Vagina (tissue), 2 donors: Measurements from ENCODE around the gene ABCC1. TPM values are rescaled to one million over a fixed set of nuclear protein-coding genes. Genes with fewer than 3 reads are reported as not detected.
"Not testable (repeated sequence)": the region's sequence is repeated elsewhere in the genome, so short reads cannot be mapped to it uniquely, and the experiment has no call there.

Experiments
- DNase-seq, 2 donors: peaks; one replicate each; pipeline ENCODE4 v3.0.0-alpha.2; 2017; ENCODE audit errors: extremely low spot score in 2 of 2
- H3K27ac ChIP-seq: fragments of 200-600 bp; sonication (generic); one replicate; pipeline ENCODE4 v1.5.1; 2019
- H3K27me3 ChIP-seq: fragments of 200-600 bp; sonication (generic); one replicate; pipeline ENCODE4 v1.5.1; 2019
- H3K36me3 ChIP-seq, 2 donors: fragments of 200-600 bp; sonication (generic); one replicate each; pipeline ENCODE4 v1.5.1; 2017 to 2019
- H3K4me1 ChIP-seq: fragments of 200-600 bp; sonication (generic); one replicate; pipeline ENCODE4 v1.5.1; 2019
- H3K4me3 ChIP-seq, 2 donors: fragments of 200-600 bp; sonication (generic); 1 replicate in 1 of 2; 2 replicates in 1 of 2; pipeline ENCODE4 v1.5.1; 2016 to 2019
- H3K9me3 ChIP-seq: fragments of 200-600 bp; sonication (generic); one replicate; pipeline ENCODE4 v1.5.1; 2019
- CTCF ChIP-seq, 3 experiments: fragments of 450-650 bp in 2 of 3; fragments of 200-600 bp in 1 of 3; sonication (generic) in 1 of 3; IDR thresholded peaks; one replicate each; pipeline ENCODE4 v1.5.1; 2017 to 2019; ENCODE audit warnings: antibody characterized with exemption in 3 of 3, mild to moderate bottlenecking in 2 of 3, moderate library complexity in 2 of 3
- POLR2A ChIP-seq, 2 donors: fragments of 450-650 bp; IDR thresholded peaks; one replicate each; pipeline ENCODE4 v1.6.1; 2017; ENCODE audit warnings: antibody characterized with exemption in 2 of 2, mild to moderate bottlenecking in 2 of 2, moderate library complexity in 2 of 2
- POLR2AphosphoS5 ChIP-seq, 2 donors: sonication (generic); formaldehyde crosslinking; IDR thresholded peaks; one replicate each; pipeline ENCODE4 v1.9.0; 2017; ENCODE audit warnings: antibody characterized with exemption in 2 of 2, mild to moderate bottlenecking in 2 of 2, low read depth in 1 of 2; ENCODE audit not compliant: insufficient read depth in 1 of 2
- intact Hi-C: fragments of 100-400 bp; cut with DNase I; formaldehyde crosslinking; loops from one replicate; pipeline ENCODE4 v1.15.1; 2023
- total RNA-seq: library from RNA; depleted of rRNA; stranded (reverse); fragments of >200 nt; gene quantifications from one replicate; pipeline ENCODE4 v1.2.3, GENCODE V29; 2016

The ABCC1 gene
- total RNA-seq, 1 donor from 2014 or later, result 47.9 TPM

GRCh38 chr16:16159662-16160061 is 210.2 kb downstream of the ABCC1 start:
- no peak overlapping the region for H3K27ac ChIP-seq
- no peaks in the 10 kb centered on the region for H3K4me1 ChIP-seq
- no peaks in the 10 kb centered on the region for H3K36me3 ChIP-seq
- intact Hi-C loops, result no loop called here
- DNase-seq, result no peak
- no peak overlapping the region for H3K4me3 ChIP-seq
- H3K27me3 ChIP-seq, result no peaks in the 10 kb centered on the region
- no peaks in the 10 kb centered on the region for H3K9me3 ChIP-seq
- TF ChIP-seq POLR2A (IDR thresholded peaks at IDR 0.05) (no peak), CTCF (IDR thresholded peaks at IDR 0.05) (no peak), POLR2AphosphoS5 (IDR thresholded peaks at IDR 0.05; ENCODE audit: insufficient read depth in 1 of 2, low read depth in 1 of 2) (no peak)

GRCh38 chr16:16161319-16161718 is 211.9 kb downstream of the ABCC1 start:
- Histone ChIP-seq H3K27me3 (no peaks in the 10 kb centered on the region), H3K27ac (no peak overlapping the region), H3K4me3 (no peak overlapping the region), H3K4me1 (no peaks in the 10 kb centered on the region), H3K36me3 (no peaks in the 10 kb centered on the region), H3K9me3 (no peaks in the 10 kb centered on the region)
- intact Hi-C loops, result no loop called here
- TF ChIP-seq POLR2A (IDR thresholded peaks at IDR 0.05) (no peak), CTCF (IDR thresholded peaks at IDR 0.05) (no peak), POLR2AphosphoS5 (IDR thresholded peaks at IDR 0.05; ENCODE audit: insufficient read depth in 1 of 2, low read depth in 1 of 2) (no peak)
- no peak for DNase-seq

- H3K4me3 ChIP-seq, H3K27ac ChIP-seq, intact Hi-C loops, H3K36me3 ChIP-seq, DNase-seq, H3K27me3 ChIP-seq, H3K4me1 ChIP-seq, H3K9me3 ChIP-seq: not testable (repeated sequence)
These were observed 212.4 kb downstream of the ABCC1 start for GRCh38 chr16:16161840-16162239.

- no peak for TF ChIP-seq POLR2A (IDR thresholded peaks at IDR 0.05)
- TF ChIP-seq POLR2AphosphoS5 (IDR thresholded peaks at IDR 0.05; ENCODE audit: insufficient read depth in 1 of 2, low read depth in 1 of 2), result no peak
- TF ChIP-seq CTCF (IDR thresholded peaks at IDR 0.05), result no peak
- no peak overlapping the region for H3K4me3 ChIP-seq
- no peak overlapping the region for H3K27ac ChIP-seq
- H3K27me3 ChIP-seq, result no peaks in the 10 kb centered on the region
- intact Hi-C loops, result no loop called here
- no peaks in the 10 kb centered on the region for H3K4me1 ChIP-seq
- DNase-seq, result no peak
- H3K9me3 ChIP-seq, result no peaks in the 10 kb centered on the region
- H3K36me3 ChIP-seq, result no peaks in the 10 kb centered on the region
These were observed 213.2 kb downstream of the ABCC1 start for GRCh38 chr16:16162591-16162990.

- H3K4me3 ChIP-seq, result no peak overlapping the region
- no peaks in the 10 kb centered on the region for H3K36me3 ChIP-seq
- intact Hi-C loops, result no loop called here
- no peaks in the 10 kb centered on the region for H3K9me3 ChIP-seq
- H3K27ac ChIP-seq, result no peak overlapping the region
- no peak for TF ChIP-seq POLR2AphosphoS5 (IDR thresholded peaks at IDR 0.05; ENCODE audit: insufficient read depth in 1 of 2, low read depth in 1 of 2)
- no peak for TF ChIP-seq POLR2A (IDR thresholded peaks at IDR 0.05)
- no peak for TF ChIP-seq CTCF (IDR thresholded peaks at IDR 0.05)
- DNase-seq, result no peak
- no peaks in the 10 kb centered on the region for H3K27me3 ChIP-seq
- H3K4me1 ChIP-seq, result no peaks in the 10 kb centered on the region
These were observed 213.7 kb downstream of the ABCC1 start for GRCh38 chr16:16163109-16163508.

- H3K4me1 ChIP-seq, result no peaks in the 10 kb centered on the region
- intact Hi-C loops, result no loop called here
- DNase-seq, result no peak
- TF ChIP-seq POLR2A (IDR thresholded peaks at IDR 0.05) (no peak), POLR2AphosphoS5 (IDR thresholded peaks at IDR 0.05; ENCODE audit: insufficient read depth in 1 of 2, low read depth in 1 of 2) (no peak), CTCF (IDR thresholded peaks at IDR 0.05) (no peak)
- no peak overlapping the region for H3K4me3 ChIP-seq
- no peak overlapping the region for H3K27ac ChIP-seq
- no peaks in the 10 kb centered on the region for H3K9me3 ChIP-seq
- no peaks in the 10 kb centered on the region for H3K36me3 ChIP-seq
- H3K27me3 ChIP-seq, result no peaks in the 10 kb centered on the region
These were observed 214.2 kb downstream of the ABCC1 start for GRCh38 chr16:16163571-16163970.
